AG04449 (cell line): ENCODE results near the gene COG5.

Experiments
- CTCF ChIA-PET: fragments of 350-600 bp; formaldehyde crosslinking; extraction: SDS; loops from one replicate; lab custom pipeline; 2021; ENCODE audit warnings: antibody characterized with exemption; lab: Yijun Ruan, JAX
- POLR2A ChIA-PET: fragments of 400-600, 350-600 bp; formaldehyde crosslinking; extraction: SDS; loops from one replicate; lab custom pipeline; 2020; ENCODE audit warnings: antibody characterized with exemption, inconsistent platforms; lab: Yijun Ruan, JAX
- DNase-seq: peaks from one replicate; pipeline ENCODE4 v3.0.0-alpha.2; 2010; ENCODE audit warnings: low read depth, low spot score
- H3K4me3 ChIP-seq: 2 replicates; pipeline ENCODE4 v1.5.1; 2011; ENCODE audit warnings: low read depth, mild to moderate bottlenecking, control low read depth, low read length
- CTCF ChIP-seq: IDR thresholded peaks from one replicate; pipeline ENCODE4 v1.5.1; 2011; ENCODE audit warnings: mild to moderate bottlenecking, moderate library complexity, low read length, control low read depth, inconsistent platforms; ENCODE audit not compliant: insufficient read depth; ENCODE audit errors: missing control alignments

COG5 gene

DNA sequence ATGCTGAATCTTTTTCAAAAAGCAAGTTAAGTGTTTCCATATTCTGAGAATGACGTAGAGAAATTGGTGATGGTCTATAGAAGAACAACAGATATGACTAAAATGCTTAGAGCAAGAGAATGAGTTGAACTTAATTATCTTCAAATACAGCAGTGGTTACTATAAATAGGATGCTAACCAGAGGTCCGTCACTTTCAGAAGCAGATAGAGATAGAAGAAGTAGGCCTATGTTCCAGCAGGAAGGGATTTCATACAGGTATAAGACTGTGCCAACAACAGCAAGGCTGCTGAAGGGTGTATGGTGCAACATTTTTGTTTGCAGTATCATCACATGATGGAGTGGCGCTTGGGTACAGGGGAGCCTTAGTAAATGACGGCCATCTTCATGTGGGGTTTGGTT, 326.3 kb downstream of the COG5 start:
- H3K4me3 ChIP-seq: no peak overlapping the region
- ChIA-PET POLR2A (no interaction called here), CTCF (no interaction called here)
- no peak for DNase-seq
- TF ChIP-seq CTCF: no peak

DNA sequence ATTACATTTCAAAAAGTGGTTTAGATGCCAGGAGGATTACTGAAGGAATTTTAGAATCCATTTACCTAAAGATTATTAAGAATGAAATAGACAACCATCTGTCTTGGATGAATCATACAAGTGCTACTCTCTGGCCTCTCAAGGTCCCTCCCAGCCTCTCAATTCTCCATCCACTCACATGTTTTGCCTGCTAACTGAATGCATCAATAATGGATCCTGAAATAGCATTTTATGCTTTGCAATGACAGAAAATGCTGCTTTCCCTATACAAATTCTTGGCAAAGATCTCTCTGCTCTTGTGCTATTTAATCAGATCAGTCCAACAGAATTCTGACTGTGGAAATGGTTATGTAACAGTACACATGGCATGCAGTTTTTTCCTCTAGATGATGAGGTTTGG, 326.9 kb downstream of the COG5 start:
- ChIA-PET CTCF (no interaction called here), POLR2A (no interaction called here)
- TF ChIP-seq CTCF: no peak
- H3K4me3 ChIP-seq: no peak overlapping the region
- DNase-seq: peak; percentile 28

GRCh38 chr7:107234436-107234835, 329.3 kb downstream of the COG5 start:
- H3K4me3 ChIP-seq: no peak overlapping the region
- POLR2A ChIA-PET: no interaction called here
- no peak for TF ChIP-seq CTCF
- CTCF ChIA-PET: no interaction called here
- no peak for DNase-seq

DNA sequence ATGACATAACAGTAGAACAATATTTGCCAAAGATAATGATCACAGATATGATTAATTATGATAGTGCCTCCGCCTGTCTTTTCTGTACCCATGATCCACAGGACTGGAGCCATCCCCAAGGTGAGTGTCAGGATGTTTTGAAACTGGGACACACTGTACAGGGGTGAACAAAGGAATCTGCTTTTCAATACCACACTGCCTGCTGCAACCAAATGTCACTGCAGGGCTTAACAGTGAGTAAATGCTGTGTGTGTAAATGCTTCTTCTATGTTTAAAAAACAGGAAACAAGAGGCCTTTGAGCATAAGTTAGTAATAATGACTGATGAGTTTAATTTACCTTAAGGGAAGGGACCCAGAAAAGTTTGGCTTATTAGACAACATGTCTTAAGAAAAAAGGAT, 329.7 kb downstream of the COG5 start:
- ChIA-PET POLR2A (no interaction called here), CTCF (interaction anchor here (1.0 to 1.5 kb wide), 2 partner anchors 11 to 35 kb away, joined by 3 read pairs; no protein-coding TSS in a partner anchor)
- H3K4me3 ChIP-seq: no peak overlapping the region
- TF ChIP-seq CTCF: no peak
- no peak for DNase-seq

- ChIA-PET CTCF (interaction anchor here (1.0 to 1.5 kb wide), 2 partner anchors 10 to 35 kb away, joined by 3 read pairs; no protein-coding TSS in a partner anchor), POLR2A (no interaction called here)
- no peak overlapping the region for H3K4me3 ChIP-seq
- DNase-seq: no peak
- no peak for TF ChIP-seq CTCF
Measured at GRCh38 chr7:107233174-107233573, 330.5 kb downstream of the COG5 start.

- H3K4me3 ChIP-seq: no peak overlapping the region
- TF ChIP-seq CTCF: no peak
- DNase-seq: no peak
- POLR2A ChIA-PET: no interaction called here
- CTCF ChIA-PET: interaction anchor here (1.5 kb wide), 1 partner anchor 10 kb away, joined by 3 read pairs; no protein-coding TSS in a partner anchor
Measured at GRCh38 chr7:107232568-107233090, 331.1 kb downstream of the COG5 start.
